GM12872 (cell line): ENCODE data around the gene ONECUT3.

Experiments
- TF ChIP-seq, protein P1 (sequence below): IDR thresholded peaks from 3 replicates; pipeline ENCODE4 v1.5.1; 2011; ENCODE audit warnings: low read depth, mild to moderate bottlenecking, low read length, moderate library complexity; ENCODE audit not compliant: insufficient read depth

ONECUT3 gene

DNA sequence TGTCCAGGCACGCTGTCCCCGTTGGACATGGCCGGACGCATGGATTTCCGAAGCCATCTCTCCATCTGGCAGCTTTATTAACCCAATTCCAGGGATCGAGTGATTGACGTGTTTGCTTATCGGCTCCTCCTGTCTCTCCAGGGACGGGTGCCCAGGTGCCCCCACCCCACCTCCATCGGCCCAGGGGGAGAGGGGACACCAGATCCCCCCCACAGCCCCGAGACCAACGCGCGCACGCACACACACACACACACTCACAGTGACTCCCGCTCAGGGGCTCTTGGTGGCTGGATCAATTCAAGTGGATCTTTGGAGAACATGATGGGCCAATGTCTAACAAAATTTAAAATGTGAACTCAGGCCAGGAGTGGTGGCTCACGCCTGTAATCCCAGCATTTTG is 23.1 kb upstream of the ONECUT3 start:
- TF ChIP-seq, protein P1, sequence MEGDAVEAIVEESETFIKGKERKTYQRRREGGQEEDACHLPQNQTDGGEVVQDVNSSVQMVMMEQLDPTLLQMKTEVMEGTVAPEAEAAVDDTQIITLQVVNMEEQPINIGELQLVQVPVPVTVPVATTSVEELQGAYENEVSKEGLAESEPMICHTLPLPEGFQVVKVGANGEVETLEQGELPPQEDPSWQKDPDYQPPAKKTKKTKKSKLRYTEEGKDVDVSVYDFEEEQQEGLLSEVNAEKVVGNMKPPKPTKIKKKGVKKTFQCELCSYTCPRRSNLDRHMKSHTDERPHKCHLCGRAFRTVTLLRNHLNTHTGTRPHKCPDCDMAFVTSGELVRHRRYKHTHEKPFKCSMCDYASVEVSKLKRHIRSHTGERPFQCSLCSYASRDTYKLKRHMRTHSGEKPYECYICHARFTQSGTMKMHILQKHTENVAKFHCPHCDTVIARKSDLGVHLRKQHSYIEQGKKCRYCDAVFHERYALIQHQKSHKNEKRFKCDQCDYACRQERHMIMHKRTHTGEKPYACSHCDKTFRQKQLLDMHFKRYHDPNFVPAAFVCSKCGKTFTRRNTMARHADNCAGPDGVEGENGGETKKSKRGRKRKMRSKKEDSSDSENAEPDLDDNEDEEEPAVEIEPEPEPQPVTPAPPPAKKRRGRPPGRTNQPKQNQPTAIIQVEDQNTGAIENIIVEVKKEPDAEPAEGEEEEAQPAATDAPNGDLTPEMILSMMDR = no peak

DNA sequence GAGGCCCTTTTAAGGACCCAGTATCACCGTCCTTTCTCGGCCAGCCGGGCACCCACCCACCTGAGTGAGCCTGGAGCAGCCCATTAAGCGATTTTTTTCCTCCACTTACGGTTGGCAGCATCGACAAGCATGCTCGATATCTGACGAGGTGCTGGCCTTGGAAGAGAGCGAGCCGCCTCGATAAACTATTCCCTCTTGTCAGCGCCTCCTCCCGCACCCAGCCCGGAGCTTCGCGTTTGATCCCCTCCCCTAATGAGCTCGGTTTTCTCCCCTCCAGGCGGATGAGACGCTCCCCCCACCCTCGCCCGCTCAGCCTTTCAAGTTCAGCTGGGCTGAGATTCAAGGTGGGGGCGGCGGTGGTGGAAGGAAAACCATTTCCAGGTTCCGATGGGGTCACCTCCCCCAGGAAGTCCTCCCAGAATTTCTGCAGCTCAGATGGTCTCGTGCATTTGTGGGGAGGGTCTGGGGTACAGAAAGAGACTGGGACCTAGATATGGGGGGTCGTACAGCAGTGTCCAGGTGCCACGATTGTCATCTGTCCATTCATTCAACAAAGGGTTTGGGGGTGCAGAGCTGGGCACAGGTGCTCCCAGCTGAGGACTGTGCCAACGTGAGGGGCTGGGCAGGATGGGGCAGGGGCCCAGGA is 18.9 kb upstream of the ONECUT3 start:
- TF ChIP-seq, protein P1 = no peak

DNA sequence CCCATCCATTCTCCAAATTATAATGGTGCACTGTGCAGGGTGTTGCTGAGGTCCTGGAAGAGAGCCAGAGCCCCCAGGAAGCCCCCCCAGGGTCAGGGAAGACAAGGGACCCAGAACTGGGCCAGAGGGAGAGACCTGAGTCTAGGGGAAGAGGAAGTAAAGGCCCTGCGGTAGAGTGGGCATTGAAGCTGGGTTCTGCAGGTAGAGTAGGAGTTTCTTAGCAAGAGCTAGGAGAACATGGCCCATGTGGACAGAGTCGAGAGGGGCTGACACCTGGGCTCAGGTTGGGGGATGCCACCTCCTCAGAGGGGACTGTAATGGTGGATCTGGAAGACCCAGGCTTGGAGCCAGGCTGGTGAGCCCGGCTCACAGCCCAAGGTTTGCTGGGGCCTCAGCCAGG is 17.0 kb upstream of the ONECUT3 start:
- TF ChIP-seq, protein P1 = no peak

DNA sequence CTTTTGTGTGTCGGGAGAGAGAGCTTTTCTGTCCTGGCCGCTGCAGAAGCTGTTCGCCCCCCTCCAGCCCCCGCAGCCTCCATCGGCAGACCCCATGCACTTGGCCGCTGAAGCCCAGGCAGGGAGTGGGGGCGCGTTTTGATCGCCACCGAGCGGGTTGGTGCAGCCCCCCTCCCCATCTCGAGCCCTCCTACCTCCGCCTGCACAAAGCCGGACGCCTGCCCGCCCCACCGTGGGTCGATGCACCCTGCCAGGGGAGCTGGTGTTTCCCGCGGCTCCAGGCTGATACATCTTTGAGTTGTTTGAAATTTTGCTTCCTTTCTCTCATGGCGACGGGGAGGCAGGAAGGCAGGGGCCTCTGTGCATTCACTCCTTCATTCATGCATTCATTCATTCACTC is 16.4 kb upstream of the ONECUT3 start:
- TF ChIP-seq, protein P1 = no peak

DNA sequence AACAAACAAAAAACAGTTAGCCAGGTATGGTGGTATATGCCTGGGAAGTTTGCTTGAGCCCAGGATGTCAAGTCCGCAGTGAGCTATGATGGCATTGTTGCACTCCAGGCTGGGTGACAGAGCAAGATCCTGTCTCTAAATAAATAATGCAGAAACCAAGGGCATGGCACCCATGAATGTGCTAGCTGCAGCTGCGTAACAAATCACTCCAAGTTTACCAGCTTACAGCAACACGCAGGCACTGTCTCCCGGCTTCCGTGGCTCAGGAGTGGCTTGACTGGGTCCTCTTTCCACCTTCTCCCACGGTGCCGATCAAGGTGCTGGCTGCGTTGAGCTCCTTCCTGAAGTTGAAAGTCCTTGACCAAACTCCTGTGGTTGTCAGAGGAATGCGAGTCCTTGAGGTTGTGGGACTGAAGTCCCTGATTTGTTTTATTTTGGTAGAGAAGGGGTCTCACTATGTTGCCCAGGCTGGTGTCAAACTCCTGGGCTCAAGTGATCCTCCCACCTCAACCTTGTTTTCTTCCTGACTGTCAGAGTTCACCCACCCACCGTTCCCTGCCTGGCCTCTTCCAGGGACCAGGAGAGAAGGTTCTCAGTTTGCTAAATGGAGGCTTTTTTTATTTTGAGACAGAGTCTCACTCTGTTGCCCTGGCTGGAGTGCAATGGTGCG is 13.2 kb upstream of the ONECUT3 start:
- TF ChIP-seq, protein P1 = no peak

DNA sequence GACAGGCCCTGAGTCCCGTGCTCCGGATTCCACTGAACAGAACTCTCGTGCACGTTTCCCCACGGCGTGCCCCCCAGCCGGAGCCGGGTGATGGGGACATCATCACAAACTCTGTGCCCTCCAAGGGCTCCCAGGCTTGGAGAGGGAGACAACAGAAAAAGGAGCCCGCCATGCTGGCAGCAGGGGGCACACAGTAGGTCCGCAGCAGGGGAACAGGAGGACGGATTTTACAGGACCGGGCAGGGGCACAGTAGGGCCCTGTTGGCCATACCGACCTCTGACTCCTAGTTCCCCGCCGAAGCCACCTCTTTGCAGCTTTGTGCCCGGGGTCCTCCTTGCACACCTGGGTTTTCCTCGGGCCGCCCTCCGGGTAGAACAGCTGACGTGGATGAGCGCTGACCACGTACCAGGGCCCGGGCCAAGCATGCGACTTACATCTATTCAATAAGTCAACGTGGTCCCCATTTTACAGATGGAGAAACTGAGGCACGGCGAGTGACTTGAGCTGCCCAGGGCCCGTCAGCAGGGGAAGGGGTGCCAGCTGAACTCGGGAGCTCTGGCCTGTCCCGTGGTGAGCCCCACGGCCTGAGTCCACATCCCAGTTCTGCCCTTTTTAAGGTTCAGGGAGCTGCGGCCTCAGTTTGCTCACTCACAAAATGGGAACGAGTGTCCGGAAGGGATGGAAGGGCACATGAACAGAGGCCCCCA is 10.2 kb upstream of the ONECUT3 start:
- TF ChIP-seq, protein P1 = no peak

DNA sequence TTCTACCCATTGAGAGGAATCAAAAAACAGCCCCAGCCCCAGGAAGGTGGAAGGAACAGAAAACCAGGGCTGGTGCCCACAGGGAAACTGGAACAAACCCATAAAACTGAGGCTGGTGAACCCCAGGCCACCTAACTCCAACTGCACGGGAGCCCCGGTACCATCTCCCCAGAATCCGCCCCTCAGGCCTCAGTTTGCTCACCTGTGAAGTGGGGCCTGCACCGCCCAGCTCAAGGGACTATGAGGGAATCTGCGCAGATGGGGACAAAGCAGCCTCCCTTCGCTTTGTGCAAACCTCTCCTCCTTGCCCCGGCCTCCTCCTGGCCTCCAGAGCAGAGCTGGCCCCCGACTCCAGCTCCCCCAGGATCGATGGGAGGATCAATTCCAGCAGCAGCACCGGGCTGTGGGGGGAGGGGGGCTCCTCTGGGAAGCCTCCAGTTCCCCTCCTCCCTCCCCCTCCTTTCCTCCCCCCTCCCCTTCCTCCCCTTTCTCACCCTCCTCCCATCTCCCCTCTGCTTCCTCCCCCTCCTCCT is 9.1 kb upstream of the ONECUT3 start:
- TF ChIP-seq, protein P1 = no peak
